IPS DF 4.7 (cell line): ENCODE measurements around the gene PHYKPL.

Experiments
- DNase-seq: peaks from one replicate; pipeline ENCODE4 v3.0.0-alpha.2; 2013; ENCODE audit warnings: low spot score; ENCODE audit errors: extremely low read depth

Gene PHYKPL

DNA sequence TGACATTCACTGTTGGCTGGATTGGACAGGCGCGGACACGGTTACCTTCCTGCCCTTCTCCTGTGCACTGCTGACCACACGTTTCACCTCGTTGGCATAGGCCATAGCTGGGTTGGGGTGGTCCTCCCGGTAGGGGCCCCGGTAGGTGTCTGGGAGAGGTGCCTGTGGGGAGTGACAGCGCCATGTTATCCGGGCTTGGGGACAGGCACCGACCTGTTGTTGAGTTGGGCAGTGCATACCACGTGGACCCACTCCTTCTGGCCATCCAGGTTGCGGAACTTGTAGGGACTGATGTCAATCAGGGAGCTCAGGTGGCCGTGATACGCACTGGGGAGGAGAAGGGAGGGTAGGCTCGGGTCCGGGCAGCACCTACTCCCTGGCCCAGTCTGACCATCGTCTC, 8.2 kb downstream of the PHYKPL start:
- no peak for DNase-seq

DNA sequence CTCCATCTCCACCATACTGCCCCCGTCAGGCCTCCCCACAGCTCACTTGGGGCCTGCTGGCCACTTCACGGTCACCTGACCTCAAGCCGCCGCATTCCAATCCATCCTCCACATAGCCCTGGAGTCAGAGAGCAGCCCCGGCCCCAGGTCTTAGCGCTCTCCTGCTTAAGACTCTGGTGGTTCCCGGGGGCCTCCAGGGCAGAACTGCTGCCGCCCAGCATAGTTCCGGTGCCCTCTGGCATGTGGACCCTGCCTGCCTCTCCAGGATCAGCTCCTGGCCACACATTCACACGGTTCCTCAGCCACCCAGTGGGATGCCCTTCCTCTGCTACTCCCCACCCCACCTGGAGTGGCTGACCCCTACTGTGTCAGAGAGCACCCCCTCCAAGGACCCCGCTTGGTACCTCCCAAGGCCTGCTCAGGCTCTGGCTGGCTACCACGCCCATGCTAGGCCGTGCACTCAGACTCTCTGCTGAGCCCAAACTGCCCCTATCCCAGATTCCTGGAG, 8.7 kb downstream of the PHYKPL start:
- DNase-seq: no peak

DNA sequence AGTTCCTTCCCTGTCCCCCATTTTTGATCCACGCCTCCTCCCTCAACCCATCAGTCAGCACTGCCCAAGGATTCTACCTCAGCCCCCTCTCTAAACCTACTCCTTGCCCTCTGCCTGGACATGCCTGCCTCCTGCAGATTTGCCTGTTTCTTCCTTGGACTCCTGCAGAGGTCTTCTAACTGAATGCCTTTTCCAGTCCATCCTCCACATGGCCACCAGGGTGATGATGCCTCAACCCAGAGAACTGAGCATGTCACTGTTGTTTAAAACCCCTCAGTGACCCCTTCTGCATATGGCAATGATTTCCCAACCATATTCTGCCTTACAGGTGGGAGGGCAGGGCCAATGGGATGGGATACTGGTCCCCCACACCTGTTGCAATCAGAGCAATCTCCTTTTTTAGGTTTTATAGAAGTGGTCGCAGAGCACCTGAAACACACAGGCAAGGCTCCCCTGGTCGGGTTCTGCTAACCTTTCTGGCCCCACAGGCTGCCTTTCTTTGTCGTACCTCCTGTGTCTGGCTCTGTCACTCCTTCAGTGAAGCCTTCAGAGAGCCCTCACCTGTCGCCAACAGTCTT, 9.3 kb downstream of the PHYKPL start:
- no peak for DNase-seq

DNA sequence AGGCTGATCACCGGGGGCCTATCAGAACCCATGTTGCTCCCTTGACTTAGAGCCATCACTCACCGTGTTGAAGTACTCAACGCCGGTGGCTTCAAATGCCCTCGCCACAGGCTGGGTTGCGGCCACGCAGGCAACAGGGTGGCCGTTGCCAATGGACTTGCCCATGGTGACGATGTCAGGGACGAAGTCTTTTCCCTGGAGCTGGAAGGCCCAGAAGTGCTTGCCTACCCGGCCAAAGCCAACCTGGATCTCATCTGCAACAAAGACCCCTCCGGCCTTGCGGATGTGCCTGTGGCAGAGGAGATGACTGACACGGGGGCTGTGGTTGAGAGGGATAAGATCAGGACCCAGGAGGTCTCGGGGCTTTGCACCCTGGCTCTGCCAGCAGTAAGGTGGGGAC, 10.3 kb downstream of the PHYKPL start:
- DNase-seq: no peak

DNA sequence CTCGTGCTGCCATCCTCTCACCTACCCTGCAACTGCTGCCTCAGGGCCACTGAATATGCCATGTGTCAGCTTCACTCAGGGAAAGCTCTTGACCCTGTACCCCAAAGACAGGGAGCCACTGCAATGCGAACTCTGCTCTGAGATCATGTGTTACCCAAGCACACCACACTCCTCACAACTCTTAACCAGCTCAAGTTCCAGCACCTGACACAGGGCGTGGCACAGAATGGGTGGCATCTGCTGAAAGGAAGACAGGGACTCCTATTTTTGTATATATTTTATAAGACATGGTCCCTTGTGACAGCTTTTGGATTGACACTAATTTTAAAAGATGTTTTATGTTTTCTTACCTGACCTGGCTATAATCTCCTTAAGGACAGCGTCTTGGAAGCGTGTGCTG, 10.7 kb downstream of the PHYKPL start:
- DNase-seq: no peak

DNA sequence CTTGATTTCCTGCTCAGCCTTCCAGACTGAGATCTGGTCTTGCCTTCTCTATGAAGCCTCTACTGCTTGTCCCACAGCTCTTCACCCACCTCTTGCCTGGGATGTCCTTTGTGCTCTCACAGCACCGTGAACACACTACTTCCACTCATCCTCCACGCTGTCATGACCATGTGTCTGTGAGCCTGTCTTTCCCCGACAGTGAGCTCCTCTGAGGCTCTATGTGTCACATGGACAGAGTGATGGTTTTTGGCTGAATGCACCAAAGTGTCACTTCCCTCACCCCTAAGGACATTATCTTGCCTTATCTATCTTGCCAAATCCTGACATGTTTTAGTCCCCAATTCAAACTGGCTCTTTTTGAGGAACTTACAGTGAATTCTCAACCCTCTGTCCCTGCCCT, 11.3 kb downstream of the PHYKPL start:
- no peak for DNase-seq

DNA sequence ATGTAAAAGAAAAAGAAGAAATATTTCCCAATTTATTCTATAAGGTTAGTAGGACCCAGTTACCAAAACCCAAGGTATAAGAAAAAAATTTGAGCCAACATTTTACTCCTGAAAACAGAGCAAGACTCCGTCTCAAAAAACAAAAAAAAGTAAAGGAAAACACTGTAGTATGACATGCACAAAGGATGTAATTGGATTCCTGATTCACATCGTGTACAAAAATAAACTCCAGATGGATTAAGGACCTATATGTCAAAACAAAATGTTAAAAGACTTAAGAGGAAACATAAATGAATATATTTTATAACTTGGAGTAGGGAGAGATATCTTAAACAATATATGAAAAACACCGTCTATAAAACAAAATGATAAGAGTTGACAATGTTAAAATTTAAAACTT, 13.8 kb downstream of the PHYKPL start:
- DNase-seq: no peak

DNA sequence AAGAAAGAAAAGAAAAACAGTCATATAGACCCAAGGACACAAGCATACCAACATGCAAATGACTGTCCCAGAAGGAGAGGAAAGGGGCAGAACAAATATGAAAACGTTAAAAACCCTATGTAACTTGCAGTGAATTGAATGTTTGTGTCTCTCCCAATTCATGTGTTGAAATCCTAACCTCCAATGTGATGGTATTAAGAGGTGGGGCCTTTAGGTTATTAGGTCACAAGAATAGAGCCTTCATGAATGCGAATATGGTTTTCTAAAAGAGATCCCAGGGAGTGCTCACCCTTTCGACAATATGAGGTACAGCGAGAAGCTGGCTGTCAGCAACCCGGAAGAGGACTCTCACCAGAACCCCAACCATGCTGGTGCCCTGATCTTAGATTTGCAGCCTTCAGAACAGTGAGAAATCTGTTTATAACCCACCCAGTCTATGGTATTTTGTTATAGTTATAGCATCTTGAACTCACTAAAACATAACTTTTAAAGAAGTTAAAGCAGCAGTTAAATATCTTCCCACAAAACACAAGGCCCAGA, 14.3 kb downstream of the PHYKPL start:
- DNase-seq: no peak

DNA sequence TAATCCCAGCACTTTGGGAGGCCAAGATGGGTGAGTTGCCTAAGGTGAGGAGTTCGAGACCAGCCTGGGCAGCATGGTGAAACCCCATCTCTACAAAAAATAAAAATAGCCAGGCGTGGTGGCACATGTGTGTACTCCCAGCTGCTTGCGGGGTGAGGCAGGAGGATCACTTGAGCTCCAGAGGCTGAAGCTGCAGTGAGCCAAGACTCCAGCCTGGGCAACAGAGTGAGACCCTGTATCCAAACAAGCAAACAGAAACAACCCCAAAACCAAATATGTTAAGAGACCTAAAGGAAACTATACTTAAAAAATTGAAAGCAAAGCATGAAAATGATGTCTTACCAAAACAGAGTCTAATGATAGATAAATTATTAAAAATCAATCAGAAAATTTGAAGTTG, 15.8 kb downstream of the PHYKPL start:
- no peak for DNase-seq

DNA sequence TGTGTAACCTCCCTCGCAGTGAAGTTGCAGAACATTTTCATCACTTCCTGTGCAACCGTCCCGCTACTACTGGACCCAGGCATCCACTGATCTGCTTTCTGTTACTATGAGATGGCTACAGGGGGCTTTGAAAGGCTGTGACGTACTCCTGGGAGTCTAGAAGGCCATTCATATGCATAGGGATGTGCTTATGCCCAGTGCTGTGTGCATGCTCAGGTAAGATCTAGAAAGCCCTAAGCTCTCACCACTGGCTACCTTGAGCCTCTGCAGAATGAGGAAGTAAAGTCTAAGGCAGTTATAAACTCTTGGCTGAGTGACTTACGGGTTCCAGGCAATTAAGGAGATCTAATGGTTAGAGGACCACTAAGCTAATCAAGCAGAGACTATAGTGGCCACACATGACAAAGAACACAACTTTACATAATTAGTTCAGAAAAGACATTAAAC, 16.5 kb downstream of the PHYKPL start:
- no peak for DNase-seq

DNA sequence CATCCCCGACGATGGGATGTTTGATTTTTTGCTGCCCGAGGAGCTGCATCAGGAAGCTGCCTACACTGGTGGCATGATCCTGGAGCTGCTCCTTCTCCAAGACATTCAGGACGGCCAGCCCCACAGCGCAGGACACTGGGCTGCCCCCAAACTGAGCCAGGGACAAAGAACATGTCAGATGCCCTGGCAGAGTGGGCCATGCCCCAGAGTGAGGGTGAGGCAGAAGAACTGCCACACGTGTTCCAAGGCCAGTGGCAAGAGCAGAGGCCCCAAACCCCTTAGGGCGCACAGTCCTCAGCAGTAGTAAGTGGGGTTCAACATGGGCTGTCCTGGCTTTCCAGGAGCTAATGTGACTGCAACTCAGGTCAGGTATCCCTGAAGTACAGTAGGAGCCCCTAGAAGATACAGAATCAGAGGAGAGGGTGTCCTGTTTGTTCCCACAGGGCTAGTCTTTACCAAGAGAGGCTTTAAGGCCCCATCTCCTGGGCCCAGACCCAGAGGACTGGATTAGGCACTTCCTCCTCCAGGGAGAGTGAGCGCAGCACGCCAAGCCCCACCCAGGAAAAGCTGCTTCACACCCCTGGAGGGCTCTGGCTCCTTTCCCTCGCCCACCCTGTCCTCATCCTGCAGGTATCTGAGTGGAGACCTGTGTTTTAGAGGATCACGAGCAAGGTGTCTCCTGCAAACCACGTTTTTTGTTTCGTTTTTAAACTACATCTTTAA, 17.2 kb downstream of the PHYKPL start:
- no peak for DNase-seq

DNA sequence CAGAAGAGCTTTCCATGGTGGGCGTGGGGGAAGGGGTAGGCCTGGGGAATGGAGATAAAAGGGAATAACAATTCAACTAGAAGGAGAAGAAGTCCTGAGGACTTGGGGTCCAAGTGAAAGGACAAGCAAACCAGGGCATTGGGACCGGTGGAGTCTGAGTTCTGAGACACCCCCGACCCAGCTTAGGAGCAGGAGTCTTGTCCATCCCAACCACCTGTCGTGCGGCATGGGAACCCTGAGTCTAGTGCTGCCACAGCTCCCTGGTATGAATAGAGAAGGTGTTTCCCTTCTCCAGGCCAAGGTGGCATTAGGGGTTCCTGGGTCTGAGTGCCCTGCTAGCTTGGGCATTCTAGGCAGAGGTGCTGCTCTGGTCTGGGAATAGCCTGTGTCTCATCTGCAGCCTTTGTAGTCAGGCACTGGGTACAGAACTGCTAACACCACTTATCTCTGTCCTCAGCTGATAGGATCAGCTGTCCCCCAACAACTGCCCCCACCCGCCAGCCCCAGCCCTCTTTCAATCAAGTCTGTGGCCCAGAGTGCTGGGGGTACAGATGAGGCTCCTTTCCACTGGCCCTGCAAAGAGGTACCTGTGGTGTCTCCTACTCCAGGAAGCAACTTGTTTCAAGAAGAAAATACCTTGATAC, 18.3 kb downstream of the PHYKPL start:
- no peak for DNase-seq

DNA sequence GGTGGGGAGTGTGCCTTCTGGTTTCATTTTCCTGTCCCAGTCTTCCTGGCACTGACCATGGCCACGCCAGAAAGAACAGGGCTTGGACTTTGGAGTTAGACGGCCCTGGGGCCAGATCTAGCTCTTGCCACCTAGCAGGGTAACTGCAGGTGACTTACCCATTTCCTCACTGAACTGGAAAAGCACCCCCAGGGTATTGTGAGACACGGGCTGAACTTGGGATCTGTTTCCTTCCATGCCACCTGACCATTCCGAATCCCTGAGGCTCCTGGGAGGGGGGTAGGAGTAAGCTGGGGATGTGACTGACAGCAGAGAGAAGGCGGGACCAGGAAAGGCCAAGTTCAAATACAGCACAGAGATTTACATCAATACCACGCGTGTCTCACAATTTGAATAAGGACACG, 18.9 kb downstream of the PHYKPL start:
- DNase-seq: no peak

DNA sequence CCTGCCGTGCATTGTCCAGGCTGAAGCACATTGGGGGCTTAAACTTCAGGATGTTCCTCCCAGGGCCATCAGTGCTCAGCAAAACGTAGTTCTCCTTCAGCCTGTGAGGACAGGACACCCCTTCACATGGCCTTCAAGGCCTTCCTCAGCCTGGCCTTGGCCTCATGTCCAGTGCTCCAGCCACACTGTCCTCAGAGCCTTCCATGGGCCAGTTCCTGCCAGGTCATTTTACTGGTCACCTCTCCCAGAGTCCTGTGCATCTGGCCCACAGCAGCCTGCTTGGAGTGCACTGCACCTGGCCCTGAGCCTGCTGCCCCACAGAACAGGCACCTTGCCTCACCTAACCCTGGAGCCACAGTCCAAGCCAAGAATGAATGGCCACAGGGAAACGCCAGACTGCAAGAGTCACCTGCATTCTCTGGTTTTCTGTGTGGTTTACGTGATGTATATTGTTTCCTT, 19.6 kb downstream of the PHYKPL start:
- DNase-seq: no peak

DNA sequence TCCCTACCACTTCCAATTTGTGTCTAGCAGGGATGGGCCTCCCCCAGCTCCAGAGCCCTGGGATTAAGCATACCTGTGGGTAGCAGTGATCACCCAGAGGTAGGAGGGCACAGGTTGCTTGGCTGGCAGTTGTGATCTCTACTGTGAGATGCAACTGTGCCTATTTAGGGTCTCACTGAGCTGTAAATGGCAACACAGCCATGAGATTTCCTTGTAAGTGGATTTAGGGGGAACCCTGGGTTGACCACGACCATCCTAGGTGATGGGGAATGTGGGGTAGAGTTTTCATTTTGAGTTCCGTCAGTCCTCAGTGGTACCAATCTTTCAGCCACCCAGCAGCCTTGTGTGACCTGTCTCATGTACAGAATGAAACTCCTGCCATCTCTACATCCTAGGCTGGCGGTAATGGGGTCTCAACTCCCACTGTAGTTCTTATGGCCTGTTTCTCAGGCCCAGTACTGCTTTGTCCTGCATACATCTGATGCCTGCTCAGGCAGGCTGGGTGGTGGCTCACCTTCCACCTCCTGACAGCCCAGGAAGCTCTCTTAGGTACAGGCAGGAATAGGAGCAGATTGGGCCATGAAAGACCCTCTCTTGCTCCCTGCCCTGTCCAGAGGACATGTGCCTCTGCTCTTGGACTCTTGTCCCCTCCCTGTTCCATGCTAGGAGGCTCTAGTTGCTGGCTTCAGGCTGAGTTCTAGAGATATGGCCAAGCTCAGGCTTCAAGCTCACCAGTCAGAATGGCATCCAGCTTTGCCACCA, 20.2 kb downstream of the PHYKPL start:
- no peak for DNase-seq

DNA sequence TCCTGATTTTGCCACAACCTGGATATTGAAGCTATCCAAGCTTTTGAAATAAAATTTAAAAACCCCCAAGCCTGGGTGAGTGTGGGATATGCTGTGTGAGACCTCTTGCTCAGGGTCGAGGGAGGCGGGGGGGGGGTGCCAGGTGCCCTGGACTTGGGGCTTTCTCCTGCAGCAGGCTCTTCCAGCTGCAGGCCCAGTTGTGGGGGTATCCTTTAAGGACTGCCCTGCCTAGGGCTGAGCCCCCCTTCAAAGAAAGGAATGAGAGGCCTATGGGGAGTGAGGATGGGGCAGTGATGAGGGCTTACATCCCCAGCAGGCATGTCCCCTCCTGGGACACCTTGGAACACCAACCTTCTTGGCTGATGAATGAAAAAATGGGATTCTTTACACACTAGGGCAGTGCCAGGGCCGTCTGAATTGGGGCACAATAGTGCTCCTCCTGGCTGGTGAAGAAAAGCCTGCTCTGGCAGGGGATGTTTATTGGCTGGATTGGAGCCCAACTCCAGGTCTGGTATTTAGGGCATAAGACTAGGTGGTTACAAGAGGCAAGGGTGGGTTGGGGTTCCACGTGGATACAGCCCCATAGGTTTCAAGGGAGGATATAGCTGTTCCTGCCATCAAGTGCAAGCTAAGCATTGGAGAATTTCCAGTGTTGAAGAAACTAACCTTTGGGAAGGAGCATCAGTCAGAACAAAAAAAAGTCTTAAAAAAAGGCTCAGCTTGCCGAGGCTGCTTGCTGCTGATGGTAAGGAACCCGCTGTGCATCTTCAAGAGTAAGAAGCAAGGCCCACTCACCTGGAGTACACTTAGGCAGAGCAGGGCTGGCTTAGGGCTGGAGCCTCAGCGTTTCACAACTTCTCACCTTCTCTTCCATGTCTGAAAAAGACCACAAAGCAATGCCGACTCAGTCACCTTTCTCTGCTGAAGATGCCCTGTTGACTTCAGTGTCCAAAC, 21.2 kb downstream of the PHYKPL start:
- no peak for DNase-seq

DNA sequence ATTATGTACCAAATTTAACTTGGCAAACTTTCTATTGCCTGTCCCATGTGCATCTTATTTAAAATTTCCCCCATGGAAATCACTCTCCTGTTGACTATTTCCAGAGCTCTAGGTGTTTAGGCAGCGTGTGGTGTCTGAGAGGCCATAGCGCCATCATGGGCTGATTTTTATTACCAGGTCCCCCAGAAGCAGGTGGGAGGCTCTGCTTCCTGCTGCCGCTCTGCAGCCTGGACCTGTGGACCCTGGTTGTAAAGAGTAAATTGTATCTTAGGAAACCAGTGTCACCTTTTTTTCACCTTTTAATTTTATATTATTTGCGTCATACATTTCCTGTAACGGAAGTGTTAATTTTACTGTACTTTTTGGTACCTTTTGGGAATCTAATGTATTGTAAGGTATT, 21.9 kb downstream of the PHYKPL start:
- no peak for DNase-seq

DNA sequence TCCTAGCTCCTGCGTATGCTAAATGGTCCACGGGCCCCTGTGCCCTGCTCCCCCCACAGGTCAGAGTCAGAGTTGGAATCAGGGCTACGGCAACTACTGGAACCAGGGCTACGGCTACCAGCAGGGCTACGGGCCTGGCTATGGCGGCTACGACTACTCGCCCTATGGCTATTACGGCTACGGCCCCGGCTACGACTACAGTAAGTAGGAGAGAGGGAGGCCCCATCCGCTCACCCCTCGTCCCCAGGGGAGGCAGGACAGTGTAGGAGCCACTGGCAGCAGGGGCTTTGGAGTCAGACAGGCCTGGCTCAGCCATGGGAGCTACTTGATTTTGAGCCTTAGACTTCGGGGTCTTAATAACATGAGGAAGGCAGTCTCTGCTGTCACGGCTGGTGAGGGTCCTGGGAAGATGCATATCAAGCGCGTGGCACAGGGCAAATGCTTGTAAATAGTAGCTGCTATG, 22.5 kb downstream of the PHYKPL start:
- no peak for DNase-seq

DNA sequence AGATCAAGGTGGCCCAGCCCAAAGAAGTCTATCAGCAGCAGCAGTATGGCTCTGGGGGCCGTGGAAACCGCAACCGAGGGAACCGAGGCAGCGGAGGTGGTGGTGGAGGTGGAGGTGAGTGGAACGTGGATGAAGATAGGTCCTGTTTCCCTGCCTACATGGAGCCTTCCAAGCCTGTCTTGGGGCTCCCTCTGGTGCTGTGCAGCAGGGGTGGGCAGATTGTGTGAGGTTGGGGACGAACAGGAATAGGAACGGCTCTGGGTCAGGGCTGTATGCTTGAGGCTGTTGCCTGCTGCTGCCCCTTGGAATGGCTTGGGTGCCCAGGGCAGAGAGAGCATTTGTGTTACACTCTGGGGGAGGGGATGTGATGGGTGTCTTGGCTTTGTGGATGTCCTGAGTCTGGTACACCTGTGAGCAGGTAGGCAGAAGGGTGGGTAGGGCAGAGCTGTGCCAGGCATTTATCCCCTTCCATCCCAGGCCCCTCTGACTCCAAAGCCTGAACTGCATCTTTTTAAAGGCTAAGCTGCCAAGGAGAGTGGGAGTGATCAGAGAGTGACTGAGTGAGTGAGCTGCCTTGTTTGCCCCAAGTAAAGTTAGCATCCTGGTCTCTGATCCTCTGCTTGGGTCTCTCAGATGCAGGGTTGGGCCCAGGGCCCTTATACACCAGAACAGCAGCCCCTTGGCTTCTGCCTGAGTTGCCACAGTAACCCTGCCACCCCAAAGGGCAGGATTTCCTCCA, 23.1 kb downstream of the PHYKPL start:
- no peak for DNase-seq
